T-helper 2 cell treated with Interferon-gamma antibody and Interleukin-4, amounts not matched to agents 5 μg/mL and 100 μg/mL, for 36 hours (primary cell): ENCODE data around the gene MAP7D1.

ENCODE experiments used
- DNase-seq: peaks from one replicate; pipeline ENCODE4 v3.0.0; 2021; ENCODE audit warnings: low spot score
- H3K27ac Mint-ChIP-seq: one replicate; pipeline ENCODE4 v1.8.0; 2021; ENCODE audit warnings: mild to moderate bottlenecking, mixed read lengths
- H3K27me3 Mint-ChIP-seq: one replicate; pipeline ENCODE4 v1.8.0; 2021; ENCODE audit warnings: low read depth, mixed read lengths
- H3K36me3 Mint-ChIP-seq: one replicate; pipeline ENCODE4 v1.8.0; 2021; ENCODE audit warnings: low read depth, mixed read lengths
- H3K4me1 Mint-ChIP-seq: one replicate; pipeline ENCODE4 v1.8.0; 2021; ENCODE audit warnings: low read depth, mixed read lengths
- H3K4me3 Mint-ChIP-seq: one replicate; pipeline ENCODE4 v1.8.0; 2022; ENCODE audit warnings: mild to moderate bottlenecking, moderate library complexity, mixed read lengths
- H3K9me3 Mint-ChIP-seq: one replicate; pipeline ENCODE4 v1.8.0; 2021; ENCODE audit warnings: mixed read lengths

Gene MAP7D1

GRCh38 chr1:36122062-36123030 is 33.6 kb upstream of the MAP7D1 start:
- no peak for DNase-seq
- H3K9me3 Mint-ChIP-seq = no peaks in the 10 kb centered on the region
- no peak overlapping the region for H3K27ac Mint-ChIP-seq
- peaks cover 41% of the 10 kb centered on the region for H3K27me3 Mint-ChIP-seq
- no peaks in the 10 kb centered on the region for H3K36me3 Mint-ChIP-seq
- H3K4me3 Mint-ChIP-seq = no peak overlapping the region
- H3K4me1 Mint-ChIP-seq = peaks cover 14% of the 10 kb centered on the region

- H3K36me3 Mint-ChIP-seq = no peaks in the 10 kb centered on the region
- DNase-seq = no peak
- peaks cover 14% of the 10 kb centered on the region for H3K4me1 Mint-ChIP-seq
- H3K27me3 Mint-ChIP-seq = peaks cover 41% of the 10 kb centered on the region
- H3K27ac Mint-ChIP-seq = no peak overlapping the region
- no peak overlapping the region for H3K4me3 Mint-ChIP-seq
- H3K9me3 Mint-ChIP-seq = no peaks in the 10 kb centered on the region
Measured at GRCh38 chr1:36123356-36123755, 32.6 kb upstream of the MAP7D1 start.

GRCh38 chr1:36124404-36125128 is 31.4 kb upstream of the MAP7D1 start:
- Mint-ChIP-seq H3K27me3 (peaks cover 41% of the 10 kb centered on the region), H3K4me1 (peaks cover 14% of the 10 kb centered on the region), H3K27ac (no peak overlapping the region), H3K4me3 (peak overlapping the region; percentile 44), H3K36me3 (no peaks in the 10 kb centered on the region), H3K9me3 (no peaks in the 10 kb centered on the region)
- no peak for DNase-seq

GRCh38 chr1:36125129-36125991 is 30.6 kb upstream of the MAP7D1 start, which contains the start of gene COL8A2:
Gene COL8A2 (minus strand): TSS chr1:36125222. CDS start chr1:36100242, 24,980 bp downstream.
- Mint-ChIP-seq H3K27me3 (peaks cover 41% of the 10 kb centered on the region), H3K27ac (no peak within 1 kb of the TSS), H3K4me1 (peaks cover 14% of the 10 kb centered on the region), H3K4me3 (peak within 1 kb of the TSS; percentile 44), H3K36me3 (no peaks in the 10 kb centered on the region), H3K9me3 (no peaks in the 10 kb centered on the region)
- no peak for DNase-seq

- DNase-seq = no peak
- peaks cover 14% of the 10 kb centered on the region for H3K4me1 Mint-ChIP-seq
- no peaks in the 10 kb centered on the region for H3K36me3 Mint-ChIP-seq
- no peak overlapping the region for H3K27ac Mint-ChIP-seq
- peaks cover 41% of the 10 kb centered on the region for H3K27me3 Mint-ChIP-seq
- no peaks in the 10 kb centered on the region for H3K9me3 Mint-ChIP-seq
- H3K4me3 Mint-ChIP-seq = no peak overlapping the region
Measured at GRCh38 chr1:36126005-36126716, 29.8 kb upstream of the MAP7D1 start.

- no peak overlapping the region for H3K27ac Mint-ChIP-seq
- H3K9me3 Mint-ChIP-seq = no peaks in the 10 kb centered on the region
- H3K27me3 Mint-ChIP-seq = peaks cover 38% of the 10 kb centered on the region
- peaks cover 14% of the 10 kb centered on the region for H3K4me1 Mint-ChIP-seq
- no peak overlapping the region for H3K4me3 Mint-ChIP-seq
- no peaks in the 10 kb centered on the region for H3K36me3 Mint-ChIP-seq
- no peak for DNase-seq
Measured at GRCh38 chr1:36126797-36127500, 29.0 kb upstream of the MAP7D1 start.

- no peak for DNase-seq
- no peaks in the 10 kb centered on the region for H3K36me3 Mint-ChIP-seq
- peaks cover 8% of the 10 kb centered on the region for H3K4me1 Mint-ChIP-seq
- no peak overlapping the region for H3K4me3 Mint-ChIP-seq
- H3K9me3 Mint-ChIP-seq = no peaks in the 10 kb centered on the region
- H3K27me3 Mint-ChIP-seq = peaks cover 24% of the 10 kb centered on the region
- no peak overlapping the region for H3K27ac Mint-ChIP-seq
Measured at GRCh38 chr1:36128126-36128904, 27.6 kb upstream of the MAP7D1 start.

GRCh38 chr1:36128905-36129206 is 27.1 kb upstream of the MAP7D1 start:
- H3K9me3 Mint-ChIP-seq = no peaks in the 10 kb centered on the region
- H3K4me1 Mint-ChIP-seq = peaks cover 5% of the 10 kb centered on the region
- DNase-seq = no peak
- H3K27me3 Mint-ChIP-seq = peaks cover 20% of the 10 kb centered on the region
- H3K4me3 Mint-ChIP-seq = no peak overlapping the region
- no peaks in the 10 kb centered on the region for H3K36me3 Mint-ChIP-seq
- H3K27ac Mint-ChIP-seq = no peak overlapping the region

- no peak overlapping the region for H3K4me3 Mint-ChIP-seq
- no peaks in the 10 kb centered on the region for H3K27me3 Mint-ChIP-seq
- peaks cover 2% of the 10 kb centered on the region for H3K4me1 Mint-ChIP-seq
- H3K27ac Mint-ChIP-seq = no peak overlapping the region
- H3K36me3 Mint-ChIP-seq = peaks cover 3% of the 10 kb centered on the region
- H3K9me3 Mint-ChIP-seq = no peaks in the 10 kb centered on the region
- no peak for DNase-seq
Measured at GRCh38 chr1:36132029-36132428, 23.9 kb upstream of the MAP7D1 start.

GRCh38 chr1:36133484-36133883 is 22.5 kb upstream of the MAP7D1 start:
- Mint-ChIP-seq H3K27ac (no peak overlapping the region), H3K27me3 (no peaks in the 10 kb centered on the region), H3K4me3 (no peak overlapping the region), H3K4me1 (peaks cover 2% of the 10 kb centered on the region), H3K36me3 (peaks cover 13% of the 10 kb centered on the region), H3K9me3 (no peaks in the 10 kb centered on the region)
- no peak for DNase-seq

- Mint-ChIP-seq H3K9me3 (no peaks in the 10 kb centered on the region), H3K4me1 (peaks cover 2% of the 10 kb centered on the region), H3K27ac (no peak overlapping the region), H3K4me3 (no peak overlapping the region), H3K36me3 (peaks cover 15% of the 10 kb centered on the region), H3K27me3 (no peaks in the 10 kb centered on the region)
- no peak for DNase-seq
Measured at GRCh38 chr1:36134031-36134430, 21.9 kb upstream of the MAP7D1 start.
